Mucosa of gallbladder (tissue), 1 donor: ENCODE measurements around the gene LRRC45. TPM values are rescaled to one million over a fixed set of nuclear protein-coding genes. Genes with fewer than 3 reads are reported as not detected.

Experiments
- DNase-seq: peaks from one replicate; pipeline ENCODE4 v3.0.0-alpha.2; 2020; ENCODE audit warnings: low spot score
- total RNA-seq: library from RNA; stranded (reverse); gene quantifications from one replicate; pipeline ENCODE4 v1.2.1, GENCODE V29; 2021
- donor health status: DM: no; HTN: no; CAD: no.

Gene LRRC45
- total RNA-seq, 1 donor from 2014 or later = 26.4 TPM

DNA sequence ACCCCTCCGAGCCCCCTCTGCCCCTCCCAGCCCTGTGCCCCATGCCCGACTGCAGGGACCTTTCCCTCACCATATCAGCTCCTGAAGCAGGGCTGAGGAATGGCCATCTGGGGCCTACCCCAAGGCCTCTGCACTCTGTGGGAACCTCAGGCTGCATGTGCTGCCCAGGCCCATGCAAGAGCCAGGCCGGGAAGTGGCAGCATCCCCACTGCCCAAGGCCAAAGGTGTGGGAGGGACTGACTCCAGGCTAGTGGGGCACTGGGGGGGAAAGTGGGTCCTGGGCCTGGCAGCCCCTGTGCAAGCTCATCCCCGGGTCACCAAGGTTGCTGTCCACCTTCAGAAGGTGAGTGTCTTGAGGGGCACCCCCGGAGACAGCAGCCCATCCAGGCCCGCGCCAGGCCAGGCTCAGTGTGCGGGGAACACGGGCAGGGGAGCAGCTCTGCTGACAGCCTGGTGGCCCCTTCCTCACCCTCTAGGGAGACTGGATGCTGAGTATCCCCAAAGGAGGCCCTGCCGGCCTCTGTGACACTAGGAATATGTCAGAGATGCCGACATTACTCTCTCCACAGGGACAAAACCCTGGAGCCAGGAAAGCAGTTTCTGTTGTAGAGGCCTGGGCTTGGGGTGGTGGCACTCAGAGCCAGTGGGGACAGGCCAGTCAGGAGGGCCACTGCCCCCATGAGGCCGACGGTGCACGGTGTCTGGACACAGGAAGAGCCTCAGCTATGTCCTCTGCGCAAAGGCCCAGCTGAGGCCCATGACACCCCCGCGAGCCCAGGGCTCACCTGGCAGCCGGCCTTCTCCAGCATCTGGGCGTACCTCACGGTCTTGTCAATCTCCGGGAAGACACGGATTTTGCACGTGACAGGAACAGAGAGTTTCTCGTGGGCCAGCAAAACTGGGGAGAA is 39.2 kb downstream of the LRRC45 start:
- no peak for DNase-seq

DNA sequence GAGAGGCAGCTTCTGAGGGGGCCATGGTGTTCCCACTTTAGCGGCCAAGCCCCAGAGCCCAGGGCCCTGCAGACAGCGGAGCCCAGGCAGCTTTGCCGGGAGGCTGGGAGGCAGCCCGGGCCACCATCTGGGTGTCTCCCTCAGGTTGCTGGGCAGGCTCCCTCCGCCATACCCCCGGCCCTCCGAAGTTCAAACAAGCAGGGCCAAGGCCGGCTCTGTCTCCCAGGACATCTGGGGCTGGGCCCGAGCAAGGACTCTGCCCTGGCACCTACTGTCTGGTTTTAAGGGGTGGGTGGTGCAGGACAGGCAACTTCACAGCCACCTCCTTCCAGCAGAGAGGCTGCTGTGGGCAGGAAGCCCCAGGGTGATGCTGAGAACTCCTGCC is 39.9 kb downstream of the LRRC45 start:
- DNase-seq = no peak

DNA sequence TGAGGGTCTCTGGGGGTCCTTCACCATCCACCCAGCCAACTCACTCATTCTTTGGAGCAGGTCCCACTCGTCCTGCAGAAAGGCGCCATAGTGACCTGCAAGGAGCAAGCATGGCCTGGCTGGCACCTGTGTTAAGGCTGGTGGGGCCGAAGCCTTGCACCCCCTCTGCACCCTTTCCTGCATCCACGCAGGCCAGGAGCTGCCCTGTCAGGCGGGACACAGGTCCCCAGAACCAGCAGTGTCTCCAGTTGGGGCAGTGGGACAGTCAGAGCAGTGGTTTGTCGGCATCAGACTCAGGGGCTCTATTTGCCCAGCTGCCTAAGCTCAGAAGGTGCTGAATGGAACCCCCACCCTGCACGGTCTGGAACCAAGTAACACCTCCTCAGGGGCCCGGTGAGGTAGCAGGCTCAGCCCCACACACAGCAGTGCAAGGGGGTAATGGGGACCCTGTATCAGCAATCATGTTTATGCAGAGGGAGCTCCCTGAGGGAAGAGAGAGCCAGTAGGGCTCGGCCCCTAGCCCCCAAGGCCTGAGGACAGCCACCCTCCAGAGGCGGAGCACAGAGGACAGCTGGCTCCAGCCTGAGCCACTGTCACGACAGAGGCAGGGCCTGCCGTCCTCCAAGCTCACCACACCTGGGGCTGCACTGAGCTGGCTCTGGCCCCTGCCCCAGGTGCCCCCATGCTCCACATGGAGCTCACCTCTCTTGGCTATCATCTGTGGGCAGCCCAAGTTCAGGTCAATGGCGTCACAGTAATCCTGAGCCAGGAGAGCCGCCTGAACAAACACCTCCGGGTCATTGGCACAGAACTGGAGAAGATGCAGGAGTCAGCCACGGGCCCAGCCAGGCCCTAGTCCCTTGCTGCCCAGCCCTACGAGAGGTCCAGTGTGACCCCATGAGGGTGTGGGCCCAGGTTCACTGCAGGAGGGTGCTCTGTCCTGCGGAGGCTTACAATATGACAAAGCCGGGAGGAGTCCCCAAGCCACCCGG is 40.6 kb downstream of the LRRC45 start:
- DNase-seq = no peak

DNA sequence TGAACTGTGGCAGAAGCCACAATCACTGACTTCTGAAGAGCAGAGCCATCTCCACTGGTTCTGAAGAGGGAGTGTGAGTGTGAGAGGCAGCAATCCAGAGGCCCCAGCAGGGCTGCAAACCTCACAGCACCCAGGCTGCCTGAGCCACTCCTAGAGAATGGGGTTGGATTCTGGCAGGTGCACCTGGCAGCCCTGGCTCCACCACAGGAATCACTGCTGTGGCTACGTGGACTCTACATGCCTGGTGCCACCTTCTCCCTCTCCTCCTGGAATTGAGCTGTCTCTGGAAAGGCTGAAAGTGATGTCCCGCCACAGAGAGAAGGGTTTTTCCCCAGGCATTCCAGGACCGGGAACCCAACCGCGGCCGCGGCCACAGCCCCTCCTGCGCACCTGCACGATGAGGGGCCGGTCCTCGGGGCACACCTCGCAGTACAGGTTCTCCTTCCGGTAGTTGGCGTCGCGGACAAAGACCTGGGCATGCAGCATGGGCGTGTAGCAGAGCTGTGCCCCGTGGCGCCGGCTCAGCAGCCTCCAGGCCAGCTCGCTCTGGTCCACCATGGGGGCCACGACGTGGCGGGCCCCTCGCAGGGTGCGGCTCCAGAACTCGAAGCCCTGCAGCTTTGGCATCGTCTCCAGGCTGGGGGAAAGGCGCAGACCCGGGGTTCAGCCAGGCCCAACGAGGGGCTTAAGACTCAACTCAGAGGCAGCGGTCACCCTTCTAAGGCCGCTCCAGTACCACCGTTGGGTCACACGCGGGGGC is 41.5 kb downstream of the LRRC45 start:
- DNase-seq = no peak

DNA sequence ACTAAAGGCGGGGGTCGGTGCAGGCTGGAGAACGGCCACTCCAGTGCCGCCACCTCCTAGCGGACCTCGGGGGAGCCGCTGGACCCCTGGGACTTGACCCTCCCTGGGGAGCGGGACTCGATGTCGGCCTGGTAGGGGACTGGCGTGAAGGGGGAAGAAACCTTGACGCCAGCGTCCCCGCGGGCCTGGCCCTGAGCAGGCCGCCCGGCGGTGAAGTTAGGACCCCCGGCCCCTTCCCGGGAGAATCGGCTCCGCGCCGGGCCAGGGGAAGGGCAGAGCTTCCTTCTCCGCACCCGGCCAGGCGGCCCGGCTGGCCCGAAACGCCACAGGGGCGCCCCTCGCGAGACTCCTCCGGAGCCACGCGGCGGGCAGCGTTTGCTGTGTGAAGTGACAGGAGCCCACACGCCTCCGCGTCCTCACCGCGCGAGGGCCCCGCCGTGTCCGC is 42.1 kb downstream of the LRRC45 start:
- no peak for DNase-seq

DNA sequence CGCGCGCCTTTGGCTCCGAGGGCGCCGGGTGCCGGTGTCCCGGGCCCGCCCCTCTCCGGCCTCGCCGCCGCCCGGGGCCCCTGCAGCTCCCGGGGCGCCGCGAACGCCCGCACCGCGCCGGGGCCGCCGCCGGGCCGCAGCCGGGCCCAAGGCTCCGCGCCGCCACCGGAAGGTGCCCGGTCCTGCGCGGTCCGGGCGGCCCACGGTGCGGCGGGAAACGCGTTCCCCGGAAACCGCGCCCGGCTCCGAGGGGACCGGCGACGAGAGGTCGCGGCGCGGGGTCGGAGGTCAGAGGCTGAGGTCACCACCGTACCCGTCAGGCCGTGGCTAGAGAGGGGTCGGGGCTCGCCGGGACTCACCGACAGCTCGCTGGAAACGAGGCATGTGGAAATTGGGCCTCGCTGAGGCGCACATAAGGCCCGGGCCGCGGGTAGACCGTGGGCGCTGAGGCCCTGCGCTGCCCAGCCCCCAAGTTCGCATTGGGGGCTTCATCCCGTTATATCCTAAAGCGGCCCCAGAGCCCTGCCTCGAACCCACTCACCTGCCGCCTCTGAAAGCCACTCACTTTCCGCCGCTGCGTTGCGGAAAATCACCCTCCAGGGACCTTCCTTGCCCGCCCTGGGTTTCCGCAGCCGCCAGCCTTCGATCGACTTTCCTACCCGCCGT is 42.7 kb downstream of the LRRC45 start, which contains the start of gene DUS1L:
Gene DUS1L, minus strand, starts transcription at position 167 of the 666 bp plus-strand sequence. CDS start 745 bp downstream, outside the sequence.
- DNase-seq = peak; percentile 53

DNA sequence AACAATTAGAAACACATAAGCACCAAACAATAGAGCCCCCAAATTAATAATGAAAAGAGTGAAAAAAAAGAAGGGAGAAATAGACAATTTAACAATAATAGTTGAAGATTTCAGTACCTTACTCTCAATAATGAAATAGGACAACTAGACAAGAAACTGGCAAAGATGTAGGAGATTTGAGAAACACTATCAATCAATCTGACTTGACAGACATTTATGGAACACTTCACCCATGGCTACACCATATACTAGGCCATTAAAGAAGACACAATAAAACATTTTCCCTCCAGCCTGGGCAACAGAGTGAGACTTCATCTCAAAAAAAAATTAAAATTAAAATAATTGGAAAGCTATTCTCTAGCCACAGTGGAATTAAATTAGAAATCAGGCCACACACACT is 47.5 kb downstream of the LRRC45 start:
- DNase-seq = no peak

DNA sequence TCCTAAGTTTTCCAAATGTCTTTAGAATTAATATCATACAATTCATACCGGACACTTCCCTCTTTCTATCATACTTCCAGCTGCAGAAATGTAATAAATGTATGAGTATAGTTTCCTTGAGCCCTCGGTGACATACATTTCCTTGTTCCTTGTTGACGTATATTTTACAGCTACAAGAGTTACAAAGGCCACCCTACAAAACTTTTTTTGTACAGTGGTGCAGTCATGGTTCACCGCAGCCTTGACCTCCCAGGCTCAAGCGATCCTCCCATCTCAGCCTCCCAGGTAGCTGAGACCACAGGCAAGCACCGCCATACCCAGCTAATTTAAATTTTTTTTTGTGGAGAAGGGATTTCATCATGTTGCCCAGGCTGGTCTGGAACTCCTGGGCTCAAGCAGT is 49.7 kb downstream of the LRRC45 start:
- no peak for DNase-seq

DNA sequence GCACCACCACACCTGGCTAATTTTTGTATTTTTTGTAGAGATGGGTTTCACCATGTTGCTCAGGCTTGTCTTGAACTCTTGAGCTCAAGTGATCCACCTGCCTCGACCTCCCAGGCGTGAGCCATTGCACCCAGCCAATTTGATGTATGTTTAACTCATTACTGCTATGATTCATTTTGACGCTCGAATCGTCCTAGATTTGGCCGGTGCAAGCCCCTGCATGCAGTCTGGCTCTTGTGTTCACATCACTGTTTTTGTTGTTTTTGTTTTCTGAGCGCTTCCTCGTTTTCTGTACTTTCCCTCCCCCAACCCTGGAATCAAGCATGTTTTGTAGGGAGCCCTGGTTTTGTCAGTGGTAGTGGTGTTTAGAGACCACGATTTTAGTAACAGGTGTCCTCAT is 50.3 kb downstream of the LRRC45 start:
- no peak for DNase-seq

DNA sequence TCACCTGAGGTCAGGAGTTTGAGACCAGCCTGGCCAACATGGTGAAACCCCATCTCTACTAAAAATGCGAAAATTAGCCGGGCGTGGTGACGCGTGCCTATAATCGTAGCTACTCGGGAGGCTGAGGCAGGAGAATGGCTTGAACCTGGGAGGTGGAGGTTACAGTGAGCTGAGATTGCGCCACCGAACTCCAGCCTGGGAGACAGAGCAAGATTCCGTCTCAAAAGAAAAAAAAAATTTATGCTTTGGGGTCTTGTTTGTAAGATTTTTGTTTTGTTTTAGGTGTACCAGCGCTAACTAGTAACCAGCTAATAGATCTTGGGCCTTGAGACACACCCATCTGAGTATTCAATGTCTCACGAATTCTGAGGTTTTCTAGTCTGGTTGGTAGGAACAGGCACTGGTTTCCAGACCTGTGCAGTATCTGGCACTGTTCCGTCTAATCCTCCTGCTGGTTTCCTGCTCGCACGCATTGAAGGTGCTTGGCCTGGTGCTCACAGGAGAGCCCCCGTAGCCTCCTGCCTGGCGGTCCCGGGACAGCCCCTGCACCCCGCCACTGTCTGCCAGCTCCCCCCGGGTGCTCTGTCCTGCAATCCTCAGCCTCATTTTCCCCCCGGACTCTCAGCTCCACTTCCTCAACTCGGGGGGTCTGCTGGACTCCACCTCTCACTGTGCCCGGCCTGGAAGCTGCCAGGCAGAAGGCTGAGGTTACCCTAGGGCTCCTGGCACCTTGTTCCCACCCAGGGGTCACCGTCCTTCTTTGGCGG is 53.1 kb downstream of the LRRC45 start:
- DNase-seq = no peak

DNA sequence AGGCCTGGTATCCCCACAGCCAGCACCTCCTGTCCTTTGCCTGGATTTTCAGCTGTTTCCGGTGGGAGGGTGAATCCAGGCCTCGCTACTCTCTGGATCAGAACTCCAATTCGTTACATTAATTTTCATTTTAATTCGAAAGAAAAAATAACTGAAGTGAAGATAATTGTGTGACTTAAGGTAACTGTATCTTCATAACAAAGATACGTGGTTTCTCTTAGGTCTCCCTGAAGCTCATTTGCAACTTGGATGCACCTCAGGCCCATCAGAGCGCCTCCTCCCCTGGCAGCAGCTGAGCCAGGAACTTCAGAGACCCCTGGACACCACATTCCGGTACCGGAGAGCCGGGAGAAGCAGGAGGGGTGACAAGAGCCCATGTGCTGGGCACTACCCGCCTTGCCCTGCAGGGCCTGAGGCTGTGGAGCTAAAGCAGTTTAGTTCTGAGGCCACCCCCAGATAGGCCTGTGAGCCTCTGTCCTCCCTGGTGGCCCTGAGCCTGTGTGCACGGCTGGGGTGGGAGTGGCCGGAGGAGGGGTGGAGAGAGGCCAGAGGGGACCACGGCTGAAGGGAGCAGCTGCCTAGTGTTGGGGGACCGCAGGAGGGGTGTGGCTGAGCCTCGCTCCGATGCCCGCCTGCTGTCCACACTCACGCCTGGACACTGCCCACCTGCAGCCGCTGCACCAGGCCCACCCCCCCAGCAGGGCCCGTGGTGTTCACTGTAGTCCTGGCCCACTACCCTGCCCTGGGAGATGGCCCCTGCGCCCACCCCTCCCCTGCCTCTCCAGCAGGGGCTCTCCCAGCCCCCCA is 53.9 kb downstream of the LRRC45 start:
- DNase-seq = no peak

DNA sequence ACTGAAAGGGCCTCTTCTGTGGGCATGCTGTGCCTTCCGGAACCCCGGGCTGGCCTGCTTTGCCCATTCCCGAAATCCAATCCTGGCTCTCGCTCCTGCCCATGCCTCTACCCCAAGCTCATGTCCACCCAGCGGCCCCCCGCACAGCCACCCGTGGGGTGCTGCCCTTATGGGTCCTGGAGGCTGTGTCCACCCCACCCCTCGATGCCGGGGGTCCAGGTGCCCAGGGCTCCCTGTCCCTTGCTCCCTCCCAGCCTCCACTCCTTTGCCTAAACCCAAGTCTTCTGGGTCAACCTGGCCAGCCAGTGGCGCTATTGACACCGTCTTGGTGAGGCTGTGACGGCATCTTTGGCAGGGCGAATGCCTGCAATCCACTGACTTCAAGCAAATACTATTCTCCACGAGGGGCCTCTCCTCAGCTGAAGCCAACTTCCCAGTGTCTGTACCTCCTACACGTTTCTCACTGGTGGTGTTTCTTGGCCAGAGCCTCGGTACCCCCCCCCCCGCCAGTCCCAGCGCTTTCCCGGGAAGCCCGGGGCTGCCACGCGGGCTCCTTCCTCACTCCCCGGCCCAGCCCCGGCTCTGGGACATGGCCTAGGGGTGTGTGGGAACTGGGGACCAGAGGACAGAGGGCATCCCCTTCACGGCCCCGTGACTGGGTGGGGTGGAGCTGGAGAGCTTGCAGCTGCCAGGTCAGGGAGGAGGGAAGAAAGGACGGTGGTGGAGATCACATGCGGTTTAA is 54.7 kb downstream of the LRRC45 start:
- DNase-seq = no peak

DNA sequence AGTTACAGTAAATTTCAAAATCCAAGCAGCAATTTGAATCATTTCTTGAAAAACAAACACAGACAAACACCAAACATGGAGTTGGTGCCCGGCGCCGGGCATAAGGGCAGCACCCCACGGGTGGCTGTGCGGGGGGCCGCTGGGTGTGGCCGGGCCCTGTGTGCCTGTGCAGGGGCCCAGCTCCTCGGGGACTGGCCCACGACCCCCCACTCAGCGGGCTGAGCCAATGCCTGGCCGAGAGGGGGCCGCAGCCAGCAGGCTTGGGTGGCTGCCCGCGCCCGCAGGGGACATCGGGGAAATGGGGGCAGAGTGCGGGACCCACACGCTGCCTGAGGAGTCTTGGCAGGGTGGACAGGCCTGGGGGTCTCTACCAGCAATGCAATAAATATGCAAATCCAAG is 55.3 kb downstream of the LRRC45 start:
- DNase-seq = no peak

DNA sequence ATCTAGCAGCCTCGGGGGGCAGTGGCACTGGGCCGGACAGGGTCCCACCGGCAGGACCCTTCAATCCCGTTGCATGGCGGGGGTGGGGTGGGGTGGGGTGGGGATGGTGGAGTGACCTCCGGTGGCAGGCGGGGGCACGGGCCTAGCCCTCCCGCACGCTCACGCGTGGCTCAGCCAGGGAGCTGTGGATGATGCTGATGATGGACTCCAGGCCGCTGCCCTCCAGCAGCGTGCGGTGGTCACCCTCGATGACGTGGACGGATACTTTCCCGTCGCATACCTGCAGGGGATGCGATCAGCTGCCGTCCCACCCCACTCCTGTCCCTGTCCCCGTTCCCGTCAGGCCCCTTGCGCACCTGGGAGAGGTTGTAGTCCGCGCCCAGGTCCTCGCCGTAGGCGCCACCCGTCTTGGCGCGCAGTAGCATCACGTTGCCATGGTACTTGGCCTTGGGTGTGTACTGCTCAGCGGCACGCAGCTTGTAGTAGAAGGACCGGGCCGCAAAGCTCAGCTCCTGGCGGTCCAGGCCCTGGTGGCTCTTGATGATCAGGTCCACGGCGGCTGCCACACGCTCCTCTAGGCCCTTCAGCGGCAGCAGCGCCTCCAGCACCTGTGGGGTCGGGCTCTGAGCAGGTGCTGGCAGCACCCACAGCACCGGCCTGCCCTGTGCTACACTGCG is 56.0 kb downstream of the LRRC45 start:
- DNase-seq = no peak

DNA sequence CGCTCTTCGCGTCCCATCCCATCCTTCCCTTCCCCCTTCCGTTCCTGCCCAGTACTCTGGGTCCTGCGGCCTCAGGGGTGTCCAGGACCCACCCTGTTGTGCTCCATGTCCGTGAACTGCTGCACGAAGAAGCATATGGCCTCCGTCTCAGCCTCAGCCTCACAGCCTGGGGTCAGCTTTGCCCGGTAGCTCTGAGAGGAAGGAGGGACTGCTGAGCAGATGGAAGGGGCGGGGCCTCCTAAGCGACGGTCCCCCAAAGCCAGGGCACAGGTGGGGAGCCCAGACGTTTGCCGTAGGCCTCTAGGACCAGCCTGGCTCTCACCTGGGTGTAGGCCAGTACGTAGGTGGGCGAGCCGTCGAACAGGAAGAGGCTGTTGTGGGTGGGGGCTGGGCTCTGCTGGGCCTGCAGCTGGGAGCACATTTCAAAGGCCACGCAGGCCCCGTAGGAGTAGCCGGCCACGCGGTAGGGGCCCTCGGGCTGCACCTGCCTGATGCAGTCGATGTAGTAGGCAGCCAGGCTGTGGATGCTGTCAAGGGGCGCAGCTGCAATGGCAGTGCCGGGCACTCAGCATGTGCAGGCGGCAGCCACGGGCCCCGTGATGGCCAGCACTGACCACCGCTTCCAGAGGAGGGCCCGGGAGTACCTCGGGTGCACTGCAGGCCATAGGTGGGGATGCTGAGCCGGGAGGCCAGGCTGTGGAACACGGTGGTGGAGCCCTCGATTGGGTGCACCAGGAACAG is 57.1 kb downstream of the LRRC45 start:
- no peak for DNase-seq
